C4-2B (cell line): ENCODE data around the gene ASZ1.

Experiments
- ZFX ChIP-seq: fragments of 450-650 bp; IDR thresholded peaks from 2 replicates; pipeline ENCODE4 v1.6.1; 2017
- TF ChIP-seq, protein P1 (sequence below): fragments of 450-650 bp; conservative IDR thresholded peaks from 2 replicates; pipeline ENCODE4 v1.5.1; 2017; ENCODE audit warnings: mild to moderate bottlenecking

DNA sequence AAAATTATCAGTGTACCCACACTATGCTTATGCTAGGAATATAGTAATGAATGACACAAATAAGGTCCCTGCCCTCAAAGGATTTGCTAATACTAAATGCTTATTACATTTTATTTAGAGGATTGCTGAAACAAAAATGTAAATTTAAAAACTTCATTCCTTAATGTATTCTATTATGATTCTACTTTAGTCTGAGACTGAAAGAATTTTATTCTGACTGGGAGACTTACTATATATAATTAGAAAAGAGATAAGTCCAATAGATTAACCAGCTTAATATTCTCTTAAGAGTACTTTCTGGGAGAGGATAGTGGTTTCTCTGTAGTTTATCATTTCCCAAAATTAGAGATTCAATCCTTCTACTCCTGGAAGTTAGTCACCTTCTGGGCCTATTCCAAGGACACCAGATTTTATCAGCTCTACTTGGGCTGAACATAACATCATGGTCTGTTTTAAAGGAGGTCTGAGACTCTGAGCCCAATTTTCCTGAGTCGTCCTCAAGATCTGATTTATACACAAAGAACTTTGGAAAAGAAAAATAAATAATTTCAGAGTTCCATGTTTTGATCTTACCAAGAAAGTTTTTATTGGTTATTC, 41.1 kb downstream of the ASZ1 start:
- TF ChIP-seq, protein P1, sequence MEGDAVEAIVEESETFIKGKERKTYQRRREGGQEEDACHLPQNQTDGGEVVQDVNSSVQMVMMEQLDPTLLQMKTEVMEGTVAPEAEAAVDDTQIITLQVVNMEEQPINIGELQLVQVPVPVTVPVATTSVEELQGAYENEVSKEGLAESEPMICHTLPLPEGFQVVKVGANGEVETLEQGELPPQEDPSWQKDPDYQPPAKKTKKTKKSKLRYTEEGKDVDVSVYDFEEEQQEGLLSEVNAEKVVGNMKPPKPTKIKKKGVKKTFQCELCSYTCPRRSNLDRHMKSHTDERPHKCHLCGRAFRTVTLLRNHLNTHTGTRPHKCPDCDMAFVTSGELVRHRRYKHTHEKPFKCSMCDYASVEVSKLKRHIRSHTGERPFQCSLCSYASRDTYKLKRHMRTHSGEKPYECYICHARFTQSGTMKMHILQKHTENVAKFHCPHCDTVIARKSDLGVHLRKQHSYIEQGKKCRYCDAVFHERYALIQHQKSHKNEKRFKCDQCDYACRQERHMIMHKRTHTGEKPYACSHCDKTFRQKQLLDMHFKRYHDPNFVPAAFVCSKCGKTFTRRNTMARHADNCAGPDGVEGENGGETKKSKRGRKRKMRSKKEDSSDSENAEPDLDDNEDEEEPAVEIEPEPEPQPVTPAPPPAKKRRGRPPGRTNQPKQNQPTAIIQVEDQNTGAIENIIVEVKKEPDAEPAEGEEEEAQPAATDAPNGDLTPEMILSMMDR, result peak; percentile 54
- no peak for TF ChIP-seq ZFX
